ENCODE results near the gene KCNJ14. TPM values are rescaled to one million over a fixed set of nuclear protein-coding genes. Genes with fewer than 3 reads are reported as not detected.
A peak's percentile ranks its signal among the peaks of the same experiment; 100 is the strongest.

The KCNJ14 gene
- polyA plus RNA-seq, 1 experiment, result 0.31 TPM

GRCh38 chr19:48511800-48512503 is 56.6 kb downstream of the KCNJ14 start, which contains the start of gene LMTK3:
Gene LMTK3 (minus strand): TSS chr19:48511835. CDS start chr19:48511576, 259 bp downstream.
- CTCF ChIA-PET, result interaction anchor here (0.9 kb wide), 1 partner anchor 75 kb away, joined by 3 read pairs; no protein-coding TSS in a partner anchor
- Histone ChIP-seq H3K27me3 (ENCODE audit: control insufficient read depth, insufficient read depth, low read length) (peaks cover 21% of the 10 kb centered on the region), H3K36me3 (ENCODE audit: control insufficient read depth, insufficient read depth, low read length) (no peaks in the 10 kb centered on the region), H3K4me3 (ENCODE audit: low read depth, low read length) (peak within 1 kb of the TSS; percentile 7; the same call in 1 of the 2 replicates)
- POLR2A ChIA-PET, result no interaction called here
- DNase-seq (ENCODE audit: low read depth), result no peak
- no peak for TF ChIP-seq CTCF (IDR thresholded peaks at IDR 0.05; ENCODE audit: insufficient read depth, low read depth, low read length)

- H3K27me3 ChIP-seq (ENCODE audit: control insufficient read depth, insufficient read depth, low read length), result peaks cover 21% of the 10 kb centered on the region
- no peak for DNase-seq (ENCODE audit: low read depth)
- H3K36me3 ChIP-seq (ENCODE audit: control insufficient read depth, insufficient read depth, low read length), result no peaks in the 10 kb centered on the region
- no peak overlapping the region for H3K4me3 ChIP-seq (ENCODE audit: low read depth, low read length)
- TF ChIP-seq CTCF (IDR thresholded peaks at IDR 0.05; ENCODE audit: insufficient read depth, low read depth, low read length), result no peak
- ChIA-PET CTCF (interaction anchor here (0.9 to 1.6 kb wide), 2 partner anchors 72 to 74 kb away, joined by 3 to 6 read pairs; no protein-coding TSS in a partner anchor), POLR2A (no interaction called here)
Measured at GRCh38 chr19:48512504-48513288, 57.3 kb downstream of the KCNJ14 start.

- no peak for TF ChIP-seq CTCF (IDR thresholded peaks at IDR 0.05; ENCODE audit: insufficient read depth, low read depth, low read length)
- ChIA-PET POLR2A (interaction anchor here (0.6 kb wide), 1 partner anchor 20 kb away, joined by 3 read pairs; no protein-coding TSS in a partner anchor), CTCF (interaction anchor here (0.6 to 1.6 kb wide), 2 partner anchors 9 to 71 kb away, joined by 3 to 6 read pairs; no protein-coding TSS in a partner anchor)
- H3K4me3 ChIP-seq (ENCODE audit: low read depth, low read length), result peak overlapping the region; percentile 67
- no peak for DNase-seq (ENCODE audit: low read depth)
- H3K36me3 ChIP-seq (ENCODE audit: control insufficient read depth, insufficient read depth, low read length), result no peaks in the 10 kb centered on the region
- H3K27me3 ChIP-seq (ENCODE audit: control insufficient read depth, insufficient read depth, low read length), result peaks cover 21% of the 10 kb centered on the region
Measured at GRCh38 chr19:48513289-48514122, 58.1 kb downstream of the KCNJ14 start.

- no peak overlapping the region for H3K4me3 ChIP-seq (ENCODE audit: low read depth, low read length)
- POLR2A ChIA-PET, result interaction anchor here (0.6 kb wide), 1 partner anchor 21 kb away, joined by 3 read pairs; no protein-coding TSS in a partner anchor
- CTCF ChIA-PET, result interaction anchor here (0.6 to 1.6 kb wide), 2 partner anchors 9 to 71 kb away, joined by 3 to 6 read pairs; no protein-coding TSS in a partner anchor
Measured at GRCh38 chr19:48514123-48514458, 58.7 kb downstream of the KCNJ14 start.

More at GRCh38 chr19:48514123-48514458, 58.7 kb downstream of the KCNJ14 start:
- Histone ChIP-seq H3K36me3 (ENCODE audit: control insufficient read depth, insufficient read depth, low read length) (no peaks in the 10 kb centered on the region), H3K27me3 (ENCODE audit: control insufficient read depth, insufficient read depth, low read length) (peaks cover 21% of the 10 kb centered on the region)
- DNase-seq (ENCODE audit: low read depth), result no peak
- TF ChIP-seq CTCF (IDR thresholded peaks at IDR 0.05; ENCODE audit: insufficient read depth, low read depth, low read length), result no peak

Measured in BJ (cell line).